ENCODE data around the gene AGAP9.
"Not testable (repeated sequence)": the region's sequence is repeated elsewhere in the genome, so short reads cannot be mapped to it uniquely, and the experiment has no call there.

The AGAP9 gene

DNA sequence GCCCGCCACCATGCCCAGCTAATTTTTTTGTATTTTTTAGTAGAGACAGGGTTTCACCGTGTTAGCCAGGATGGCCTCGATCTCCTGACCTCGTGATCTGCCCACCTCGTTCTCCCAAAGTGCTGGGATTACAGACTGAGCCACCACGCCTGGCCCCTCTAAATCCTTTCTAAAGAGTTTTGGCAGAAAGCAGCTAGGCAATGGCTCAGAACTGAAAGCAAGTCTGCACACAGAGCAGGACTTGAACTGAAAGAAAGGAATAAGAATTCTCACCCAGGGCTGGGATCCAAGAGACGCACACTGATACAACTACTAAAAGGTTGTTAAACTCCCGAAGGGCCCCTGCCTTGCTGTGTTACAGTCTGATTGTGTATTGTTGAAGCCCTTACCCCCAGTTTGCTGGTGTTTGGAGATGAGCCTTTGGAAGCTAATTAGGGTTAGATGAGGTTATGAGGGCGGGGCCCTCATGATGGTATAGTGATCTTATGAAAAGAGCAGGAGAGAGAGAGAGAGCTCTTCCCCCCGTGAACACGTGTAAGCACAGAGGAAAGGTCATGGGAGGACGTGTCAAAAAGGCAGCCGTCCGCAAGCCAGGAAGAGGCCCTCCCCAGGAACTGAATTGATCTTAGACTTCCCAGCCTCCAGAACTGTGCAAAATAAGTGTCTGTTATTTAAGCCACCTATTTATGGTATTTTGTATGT is 58.1 kb downstream of the AGAP9 start:
- TF ChIP-seq, protein P1, sequence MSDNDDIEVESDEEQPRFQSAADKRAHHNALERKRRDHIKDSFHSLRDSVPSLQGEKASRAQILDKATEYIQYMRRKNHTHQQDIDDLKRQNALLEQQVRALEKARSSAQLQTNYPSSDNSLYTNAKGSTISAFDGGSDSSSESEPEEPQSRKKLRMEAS (IDR thresholded peaks at IDR 0.05; ENCODE audit: low read depth, low read length): 0 out of 2 replicates have a peak, but pooled peaks have one; percentile 9
- peak; percentile 47 for DNase-seq (ENCODE audit: low read depth)
- not testable (repeated sequence) for H3K4me3 ChIP-seq (ENCODE audit: low read depth, low read length)

DNA sequence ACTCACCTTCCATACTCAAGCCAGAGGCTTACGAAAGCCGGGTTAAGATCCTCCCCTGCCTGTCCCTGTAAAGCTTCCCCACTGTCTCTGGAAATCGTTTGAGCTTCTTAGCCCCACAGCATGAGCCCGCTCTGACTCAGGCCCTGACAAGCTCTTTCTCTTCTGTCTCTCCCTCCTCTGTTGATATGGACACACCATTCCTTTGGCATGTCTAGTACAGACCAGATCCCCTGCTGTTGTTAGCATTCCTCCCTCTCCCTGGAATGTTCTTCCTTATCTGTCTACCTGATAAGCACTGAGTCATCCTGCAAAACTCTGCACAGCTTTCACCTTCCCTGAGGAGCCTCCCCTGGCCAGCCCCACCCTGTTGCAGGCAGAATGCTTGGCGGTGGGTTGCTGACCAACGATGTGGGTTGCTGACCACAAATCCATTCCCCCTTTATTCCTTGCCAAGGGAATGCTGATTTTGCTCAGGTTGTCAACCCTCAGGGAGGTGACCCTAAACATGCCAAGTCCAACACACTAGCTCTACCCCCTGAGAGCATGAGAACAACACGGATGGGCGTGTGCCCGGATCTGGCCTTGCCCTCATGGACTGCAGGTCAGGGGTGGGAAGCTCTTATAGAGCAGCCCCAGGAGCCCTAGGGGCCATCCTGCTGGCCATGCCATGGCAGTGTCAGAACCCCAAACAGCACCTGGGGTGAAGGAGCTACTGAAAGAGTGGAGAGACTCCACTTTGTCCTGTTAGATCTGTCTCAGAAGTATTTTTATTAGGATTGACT is 60.7 kb downstream of the AGAP9 start:
- not testable (repeated sequence) for H3K4me3 ChIP-seq (ENCODE audit: low read depth, low read length); DNase-seq (ENCODE audit: low read depth)

- TF ChIP-seq, protein P2, sequence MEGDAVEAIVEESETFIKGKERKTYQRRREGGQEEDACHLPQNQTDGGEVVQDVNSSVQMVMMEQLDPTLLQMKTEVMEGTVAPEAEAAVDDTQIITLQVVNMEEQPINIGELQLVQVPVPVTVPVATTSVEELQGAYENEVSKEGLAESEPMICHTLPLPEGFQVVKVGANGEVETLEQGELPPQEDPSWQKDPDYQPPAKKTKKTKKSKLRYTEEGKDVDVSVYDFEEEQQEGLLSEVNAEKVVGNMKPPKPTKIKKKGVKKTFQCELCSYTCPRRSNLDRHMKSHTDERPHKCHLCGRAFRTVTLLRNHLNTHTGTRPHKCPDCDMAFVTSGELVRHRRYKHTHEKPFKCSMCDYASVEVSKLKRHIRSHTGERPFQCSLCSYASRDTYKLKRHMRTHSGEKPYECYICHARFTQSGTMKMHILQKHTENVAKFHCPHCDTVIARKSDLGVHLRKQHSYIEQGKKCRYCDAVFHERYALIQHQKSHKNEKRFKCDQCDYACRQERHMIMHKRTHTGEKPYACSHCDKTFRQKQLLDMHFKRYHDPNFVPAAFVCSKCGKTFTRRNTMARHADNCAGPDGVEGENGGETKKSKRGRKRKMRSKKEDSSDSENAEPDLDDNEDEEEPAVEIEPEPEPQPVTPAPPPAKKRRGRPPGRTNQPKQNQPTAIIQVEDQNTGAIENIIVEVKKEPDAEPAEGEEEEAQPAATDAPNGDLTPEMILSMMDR (IDR thresholded peaks at IDR 0.05; ENCODE audit: low read depth, low read length): peak; percentile 20
- peak; percentile 63 for DNase-seq (ENCODE audit: low read depth)
- H3K4me3 ChIP-seq (ENCODE audit: low read depth, low read length): not testable (repeated sequence)
These were observed 62.2 kb downstream of the AGAP9 start for GRCh38 chr10:47461261-47461687.

DNA sequence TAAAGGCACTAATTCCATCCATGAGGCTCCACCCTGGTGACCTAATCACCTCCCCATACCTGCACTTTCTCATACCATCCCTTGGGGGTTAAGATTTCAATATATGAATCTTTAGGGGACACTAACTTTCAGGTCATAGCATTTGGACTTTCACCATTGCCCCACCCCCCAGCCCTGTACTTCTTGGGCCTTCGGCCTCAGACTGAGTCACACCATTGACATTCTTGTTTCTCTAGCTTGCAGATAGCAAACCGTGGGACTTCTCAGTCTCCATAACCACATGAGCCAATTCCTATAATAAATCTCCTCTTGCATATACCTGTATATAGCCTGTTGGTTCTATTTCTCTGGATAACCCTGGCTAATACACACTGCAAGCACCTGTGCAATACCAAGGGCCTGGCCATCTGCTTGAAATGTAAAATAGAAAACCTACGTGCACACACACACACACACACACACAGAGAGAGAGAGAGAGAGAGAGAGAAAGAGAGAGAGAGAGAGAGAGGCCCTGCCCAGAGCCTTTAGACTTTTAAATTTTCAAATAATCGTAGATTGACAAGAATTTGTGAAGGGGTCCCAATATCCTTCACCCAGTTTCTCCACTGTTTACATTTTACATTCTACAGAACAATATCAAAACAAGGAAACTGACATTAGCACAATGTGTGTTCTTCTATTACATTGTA is 64.8 kb downstream of the AGAP9 start:
- H3K4me3 ChIP-seq (ENCODE audit: low read depth, low read length): no peak overlapping the region
- TF ChIP-seq POLR2A (IDR thresholded peaks at IDR 0.05; ENCODE audit: extremely low read depth, insufficient read length): no peak
- TF ChIP-seq, protein P2 (IDR thresholded peaks at IDR 0.05; ENCODE audit: low read depth, low read length): no peak
- TF ChIP-seq MYC (IDR thresholded peaks at IDR 0.05; ENCODE audit: low read depth, low read length): no peak
- TF ChIP-seq, protein P1 (IDR thresholded peaks at IDR 0.05; ENCODE audit: low read depth, low read length): no peak
- DNase-seq (ENCODE audit: low read depth): no peak

DNA sequence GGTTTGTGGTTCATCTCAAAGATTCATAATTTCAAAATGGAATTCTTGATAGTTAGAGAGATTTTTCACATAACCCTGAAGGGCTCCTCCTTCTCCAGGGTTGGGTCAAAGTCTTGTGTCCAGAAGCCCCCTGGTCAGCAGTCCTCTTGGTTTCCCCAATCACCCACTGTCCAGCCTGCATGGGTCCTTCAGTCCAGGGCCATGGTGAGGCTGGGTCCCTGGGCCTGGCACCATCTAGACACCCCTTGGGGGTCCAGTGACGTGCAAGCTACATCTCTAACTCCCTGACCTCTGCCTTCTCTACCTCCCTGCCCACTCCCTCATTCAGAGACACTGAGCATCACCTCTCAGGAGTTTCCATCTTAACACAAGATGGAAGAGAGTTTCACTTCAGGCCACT is 65.6 kb downstream of the AGAP9 start:
- no peak overlapping the region for H3K4me3 ChIP-seq (ENCODE audit: low read depth, low read length)
- TF ChIP-seq, protein P2 (IDR thresholded peaks at IDR 0.05; ENCODE audit: low read depth, low read length): no peak
- TF ChIP-seq, protein P1 (IDR thresholded peaks at IDR 0.05; ENCODE audit: low read depth, low read length): no peak
- no peak for TF ChIP-seq POLR2A (IDR thresholded peaks at IDR 0.05; ENCODE audit: extremely low read depth, insufficient read length)
- no peak for TF ChIP-seq MYC (IDR thresholded peaks at IDR 0.05; ENCODE audit: low read depth, low read length)
- no peak for DNase-seq (ENCODE audit: low read depth)

DNA sequence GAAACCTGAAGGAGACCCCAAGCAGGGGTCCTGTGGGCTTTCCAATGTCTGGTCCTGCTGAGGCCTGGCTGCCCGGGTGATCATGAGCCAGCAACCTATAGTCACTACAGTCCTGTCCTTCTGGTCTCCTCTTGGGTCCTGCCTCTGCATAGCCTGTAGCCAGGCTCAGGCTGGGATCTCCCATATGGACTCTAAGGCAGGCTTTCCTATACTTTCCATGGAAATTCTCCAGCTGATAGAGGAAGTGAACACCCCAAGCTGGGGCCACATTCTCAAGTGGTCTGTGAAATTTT is 66.0 kb downstream of the AGAP9 start:
- H3K4me3 ChIP-seq (ENCODE audit: low read depth, low read length): no peak overlapping the region
- no peak for DNase-seq (ENCODE audit: low read depth)
- TF ChIP-seq MYC (IDR thresholded peaks at IDR 0.05; ENCODE audit: low read depth, low read length) (no peak), POLR2A (IDR thresholded peaks at IDR 0.05; ENCODE audit: extremely low read depth, insufficient read length) (no peak)
- TF ChIP-seq, protein P1 (IDR thresholded peaks at IDR 0.05; ENCODE audit: low read depth, low read length): no peak
- TF ChIP-seq, protein P2 (IDR thresholded peaks at IDR 0.05; ENCODE audit: low read depth, low read length): no peak

All from NB4 (cell line).